Measurements from ENCODE around the gene SOBP.

The SOBP gene

GRCh38 chr6:107589934-107590333, 100.0 kb downstream of the SOBP start:
- no peak for DNase-seq

- no peak for DNase-seq
These were observed 100.5 kb downstream of the SOBP start for GRCh38 chr6:107590378-107590777.

DNA sequence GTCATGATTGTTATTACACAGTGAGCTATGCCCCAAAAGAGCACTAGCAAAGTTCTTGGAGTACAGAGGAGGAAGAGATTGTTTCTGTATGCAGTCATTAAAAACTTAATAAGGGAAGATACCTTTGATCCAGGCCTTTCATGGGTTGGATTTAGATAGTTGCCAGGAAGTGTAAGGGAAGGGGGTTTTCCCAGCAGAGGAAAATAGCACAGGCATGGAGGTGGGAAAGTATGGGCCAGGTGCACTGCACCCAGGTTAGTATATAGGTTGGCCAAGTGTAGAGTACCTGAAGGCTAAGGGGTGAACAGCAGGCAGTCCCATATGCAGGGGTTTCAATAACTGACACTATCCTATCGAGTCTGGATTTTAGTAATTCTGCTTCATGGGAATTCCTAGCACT, 101.4 kb downstream of the SOBP start:
- no peak for DNase-seq

- no peak for DNase-seq
These were observed 102.9 kb downstream of the SOBP start for GRCh38 chr6:107592806-107593205.

DNA sequence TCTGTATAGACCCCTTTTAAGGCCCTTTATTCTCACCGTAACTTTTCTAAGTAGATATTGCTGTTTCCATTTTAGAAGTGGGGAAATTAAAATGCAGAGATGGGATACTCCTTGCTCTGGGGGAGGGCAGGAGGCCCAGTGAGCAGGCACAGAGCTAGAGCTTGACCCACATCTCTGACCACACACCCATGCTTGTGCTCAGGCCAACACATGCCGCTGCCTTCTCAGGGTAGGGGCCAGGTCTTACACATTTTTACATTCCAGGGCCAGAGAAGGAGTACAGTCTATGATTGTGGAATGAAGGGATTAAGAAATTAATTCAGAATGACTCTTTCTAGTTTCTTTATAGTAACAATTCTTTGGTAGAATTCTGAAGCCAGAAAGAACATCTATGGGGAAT, 104.8 kb downstream of the SOBP start:
- DNase-seq = no peak

- no peak for DNase-seq
These were observed 108.2 kb downstream of the SOBP start for GRCh38 chr6:107598091-107598490.

DNA sequence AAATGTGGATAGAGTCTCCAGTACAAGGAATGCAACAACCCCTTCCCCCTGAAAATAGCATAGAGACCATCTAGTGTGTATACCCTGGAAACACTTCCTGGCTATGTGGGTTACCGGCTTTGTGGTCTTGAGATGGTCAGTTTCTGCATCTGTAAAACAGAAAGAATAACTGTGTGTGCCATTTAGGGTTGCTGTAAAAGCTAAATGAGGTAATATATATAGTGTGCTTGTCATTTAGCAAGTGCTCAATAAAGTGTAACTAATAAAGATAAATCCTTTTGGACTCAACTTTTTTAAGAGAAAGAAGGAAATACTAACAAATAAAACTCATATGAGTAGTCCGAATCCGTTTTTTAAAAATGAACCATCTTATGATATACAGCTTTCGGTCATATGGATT, 109.1 kb downstream of the SOBP start:
- no peak for DNase-seq

DNA sequence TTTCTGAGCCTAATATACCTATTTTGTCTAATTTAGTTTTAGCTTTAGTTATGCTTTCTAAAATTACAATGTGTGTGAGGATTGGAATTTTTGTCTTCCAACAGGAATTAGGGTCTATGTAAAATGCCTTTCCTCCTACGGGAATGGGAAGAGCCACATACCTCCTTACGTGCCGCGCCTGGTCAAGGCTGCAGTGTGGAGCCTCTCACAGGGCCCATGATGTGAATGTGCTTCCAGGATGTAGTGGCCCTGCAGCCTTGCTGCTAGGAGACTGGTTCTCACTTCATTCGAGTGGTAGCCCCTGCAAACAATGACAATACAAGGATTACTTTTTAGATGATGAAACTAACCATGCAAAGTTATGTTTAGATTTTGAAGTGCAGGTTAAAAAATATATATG, 110.2 kb downstream of the SOBP start:
- no peak for DNase-seq

DNA sequence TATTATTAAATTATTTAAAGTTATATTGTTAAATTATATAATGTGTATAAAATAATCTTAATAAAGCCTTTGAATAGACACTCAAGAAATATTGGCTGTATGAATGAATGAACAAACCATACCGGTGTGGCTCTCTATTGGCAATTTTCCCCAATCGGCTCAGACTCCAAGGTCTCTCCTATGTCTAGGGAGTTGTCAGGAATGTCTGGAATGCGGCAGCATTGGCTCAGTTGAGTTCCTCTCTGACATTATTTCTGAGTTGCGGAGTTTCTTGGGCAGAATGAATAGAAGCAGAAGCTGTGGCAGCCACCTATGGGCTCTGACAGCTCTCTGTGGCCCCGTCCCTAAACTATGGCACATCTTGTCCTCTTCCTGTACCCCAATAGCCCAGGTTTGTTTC, 111.0 kb downstream of the SOBP start:
- no peak for DNase-seq

- DNase-seq = no peak
These were observed 111.5 kb downstream of the SOBP start for GRCh38 chr6:107601406-107601805.

DNA sequence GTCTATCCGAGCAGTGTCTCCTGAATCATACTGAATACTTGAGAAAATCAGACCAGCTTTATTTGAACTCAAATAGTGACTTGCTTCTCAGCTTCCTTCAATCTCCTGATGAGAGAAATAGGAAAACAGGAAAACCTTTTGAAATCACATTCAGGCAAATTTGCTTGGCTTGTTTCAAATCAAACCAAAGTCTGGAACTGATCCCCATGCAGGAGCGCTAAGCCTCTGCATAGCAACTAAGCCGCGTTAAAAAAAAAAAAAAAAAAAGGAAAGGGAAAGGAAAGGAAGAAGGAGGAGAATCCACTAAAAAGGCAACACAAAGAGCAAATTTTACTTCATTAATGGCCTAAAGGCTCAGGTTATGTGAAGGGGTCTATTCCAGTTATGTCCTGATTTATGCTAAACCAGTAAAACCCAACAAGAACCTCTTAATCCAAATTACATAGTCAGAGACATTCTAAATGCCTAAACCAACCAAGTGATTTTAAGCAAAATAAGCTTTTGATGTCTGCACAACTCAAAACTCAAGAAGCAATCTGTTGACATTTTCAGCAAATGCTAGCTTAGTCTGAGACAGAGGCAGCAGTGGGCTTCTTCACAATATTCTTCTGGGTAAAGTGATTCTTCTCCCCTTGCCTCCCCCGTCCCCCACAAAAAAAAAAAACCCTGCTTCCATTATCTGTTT, 112.5 kb downstream of the SOBP start:
- no peak for DNase-seq

GRCh38 chr6:107603006-107603370, 113.1 kb downstream of the SOBP start:
- DNase-seq = no peak

GRCh38 chr6:107604549-107604948, 114.6 kb downstream of the SOBP start:
- DNase-seq = no peak

GRCh38 chr6:107606407-107606806, 116.5 kb downstream of the SOBP start:
- no peak for DNase-seq

DNA sequence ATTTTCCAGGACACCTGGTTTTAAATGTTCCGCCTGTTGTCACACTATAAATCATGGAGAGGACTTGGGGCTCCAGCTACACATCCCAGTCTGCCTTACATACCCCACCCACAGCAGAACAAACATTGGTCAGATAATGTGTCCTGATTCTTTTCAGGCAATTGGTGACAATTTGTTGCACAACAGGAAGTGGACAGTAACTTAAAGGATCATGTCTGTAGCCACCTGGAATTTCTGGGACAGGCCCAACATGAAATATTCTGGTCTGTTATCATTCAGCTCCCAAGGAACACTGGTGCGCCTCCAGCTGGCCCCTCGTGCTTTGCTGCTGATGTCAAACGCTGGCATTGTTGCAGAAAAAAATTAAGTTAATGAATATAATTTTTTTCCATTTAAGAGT, 117.2 kb downstream of the SOBP start:
- DNase-seq = no peak

- no peak for DNase-seq
These were observed 121.3 kb downstream of the SOBP start for GRCh38 chr6:107611094-107611810.

DNA sequence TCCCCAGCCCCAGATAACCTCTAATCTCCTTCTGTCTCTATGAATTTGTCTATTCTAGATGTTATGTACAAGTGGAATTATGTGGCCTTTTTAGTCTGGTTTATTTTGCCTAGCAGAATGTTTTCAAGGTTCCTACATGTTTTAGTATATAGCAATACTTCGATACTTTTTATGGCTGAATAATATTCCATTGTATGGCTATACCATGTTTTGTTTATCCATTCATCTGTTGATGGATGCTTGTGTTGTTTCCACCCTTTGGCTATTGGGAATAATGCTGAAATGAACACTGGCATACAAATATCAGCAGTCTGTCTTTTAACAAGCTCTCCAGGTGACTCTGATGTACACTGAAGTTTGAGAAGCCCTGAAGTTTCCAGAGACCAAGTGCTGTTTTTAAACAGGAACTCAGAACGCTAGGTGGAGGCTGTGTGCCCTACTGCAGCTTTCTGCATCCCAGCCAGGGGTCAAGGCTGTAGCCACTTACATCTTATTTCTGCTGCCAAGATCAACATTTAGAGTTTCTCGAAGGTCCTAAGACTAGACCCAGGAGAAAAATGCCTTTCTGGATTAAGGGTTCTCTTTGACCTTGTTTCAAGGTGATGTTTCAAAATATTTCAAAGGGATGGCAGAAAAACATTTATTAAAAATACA, 123.0 kb downstream of the SOBP start:
- DNase-seq = no peak

GRCh38 chr6:107613651-107614379, 123.9 kb downstream of the SOBP start:
- DNase-seq = no peak

GRCh38 chr6:107614828-107615227, 124.9 kb downstream of the SOBP start:
- DNase-seq = no peak

GRCh38 chr6:107616775-107617174, 126.9 kb downstream of the SOBP start:
- DNase-seq = no peak

DNA sequence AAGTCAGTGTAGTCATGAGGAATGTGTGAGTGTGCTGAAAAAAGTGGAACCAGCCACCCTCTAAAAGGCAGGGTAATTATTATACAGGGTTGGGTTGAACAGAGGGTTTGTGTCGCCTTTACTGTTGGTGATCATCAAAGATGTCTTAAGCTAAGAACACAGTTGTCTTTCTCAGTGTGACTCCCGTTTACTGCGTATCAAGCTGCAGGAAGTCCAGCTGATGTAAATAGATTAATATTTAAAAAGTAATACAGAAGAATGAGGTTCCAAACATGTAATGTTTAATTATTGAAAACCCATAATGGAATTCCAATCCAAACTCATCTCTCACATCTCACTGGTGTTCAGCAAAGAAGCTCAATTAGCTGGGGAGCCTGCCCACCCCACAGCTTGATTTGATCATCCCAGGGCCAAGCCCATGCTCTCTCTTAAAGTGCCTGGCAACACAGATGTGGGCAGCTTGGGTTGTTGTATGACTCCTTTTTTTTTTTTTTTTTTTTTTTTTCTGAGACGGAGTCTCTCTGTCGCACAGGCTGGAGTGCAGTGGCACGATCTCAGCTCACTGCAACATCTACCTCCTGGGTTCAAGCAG, 127.5 kb downstream of the SOBP start:
- DNase-seq = no peak

GRCh38 chr6:107618672-107619071, 128.8 kb downstream of the SOBP start:
- DNase-seq = peak in 1 of 2 experiments; percentile 4

DNA sequence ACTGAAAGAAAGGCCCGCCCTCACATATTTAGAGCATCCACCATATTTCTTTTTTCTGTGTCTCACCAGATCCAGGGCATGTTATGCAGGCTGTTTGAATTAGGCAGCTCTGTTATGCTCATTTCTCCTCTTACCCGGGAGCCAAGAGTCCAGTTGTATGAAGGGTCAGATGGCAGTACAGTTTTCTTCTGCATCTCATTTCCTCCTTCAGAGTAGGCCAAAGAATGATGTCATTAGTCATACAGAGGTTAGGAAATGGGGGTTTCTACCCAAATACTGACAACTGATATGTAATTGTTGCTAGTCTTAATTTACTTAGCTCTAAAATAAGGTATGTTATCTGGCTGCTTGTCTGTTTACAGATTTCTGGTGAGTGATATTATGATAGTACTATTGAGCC, 130.8 kb downstream of the SOBP start:
- DNase-seq = no peak
